GM23338 (cell line): ENCODE data around the gene CMTR1. TPM values are rescaled to one million over a fixed set of nuclear protein-coding genes. Genes with fewer than 3 reads are reported as not detected.

Source experiments
- ATAC-seq: fragments of 200-7000 bp; cut with Tn5 transposase; 3 replicates; pipeline ENCODE4 v1.9.1; 2020
- DNase-seq: peaks from one replicate; pipeline ENCODE4 v3.0.0-alpha.2; 2015; ENCODE audit warnings: low spot score
- H2AFZ ChIP-seq: fragments of 200-600 bp; sonication (generic); 2 replicates; pipeline ENCODE4 v1.8.0; 2016; ENCODE audit warnings: antibody characterized with exemption, mild to moderate bottlenecking, moderate library complexity
- H3F3A ChIP-seq: fragments of 200-600 bp; sonication (generic); replicated peaks from 2 replicates; pipeline ENCODE4 v1.8.0; 2017; ENCODE audit warnings: antibody characterized with exemption, mixed run types, low read depth
- H3K27ac ChIP-seq: fragments of 200-600 bp; sonication (generic); 2 replicates; pipeline ENCODE4 v1.6.1; 2016; ENCODE audit warnings: low read depth
- H3K27me3 ChIP-seq: fragments of 200-600 bp; sonication (generic); 2 replicates; pipeline ENCODE4 v1.8.0; 2016; ENCODE audit warnings: mild to moderate bottlenecking, mixed run types, moderate library complexity; ENCODE audit not compliant: insufficient read depth
- H3K36me3 ChIP-seq: fragments of 200-600 bp; sonication (generic); 2 replicates; pipeline ENCODE4 v1.8.0; 2016; ENCODE audit warnings: mild to moderate bottlenecking; ENCODE audit not compliant: insufficient read depth
- H3K4me1 ChIP-seq: fragments of 200-600 bp; sonication (generic); 2 replicates; pipeline ENCODE4 v1.8.0; 2016; ENCODE audit warnings: mild to moderate bottlenecking, moderate library complexity; ENCODE audit not compliant: insufficient read depth
- H3K4me2 ChIP-seq: fragments of 200-600 bp; sonication (generic); 2 replicates; pipeline ENCODE4 v1.7.1; 2017; ENCODE audit warnings: mixed run types
- H3K4me3 ChIP-seq: fragments of 200-600 bp; sonication (generic); 2 replicates; pipeline ENCODE4 v1.6.1; 2016; ENCODE audit warnings: mixed run types
- H3K79me2 ChIP-seq: fragments of 200-600 bp; sonication (generic); replicated peaks from 2 replicates; pipeline ENCODE4 v1.8.0; 2017; ENCODE audit warnings: mild to moderate bottlenecking; ENCODE audit not compliant: insufficient read depth
- H3K9me2 ChIP-seq: fragments of 200-600 bp; sonication (generic); 2 replicates; pipeline ENCODE4 v1.8.0; 2017; ENCODE audit not compliant: insufficient read depth
- H4K20me1 ChIP-seq: fragments of 200-600 bp; sonication (generic); replicated peaks from 2 replicates; pipeline ENCODE4 v1.8.0; 2017; ENCODE audit warnings: mild to moderate bottlenecking; ENCODE audit not compliant: insufficient read depth
- H3K27ac Mint-ChIP-seq: 2 replicates; pipeline ENCODE4 v1.8.0; 2020; ENCODE audit warnings: inconsistent platforms, mild to moderate bottlenecking, moderate library complexity, mixed read lengths
- H3K27me3 Mint-ChIP-seq: 3 replicates; pipeline ENCODE4 v1.8.0; 2022; ENCODE audit warnings: low read depth, mild to moderate bottlenecking, moderate library complexity, mixed read lengths, inconsistent platforms; ENCODE audit not compliant: insufficient read depth, poor library complexity
- H3K36me3 Mint-ChIP-seq: 3 replicates; pipeline ENCODE4 v1.8.0; 2021; ENCODE audit warnings: low read depth, mild to moderate bottlenecking, inconsistent platforms, moderate library complexity, mixed read lengths
- H3K4me1 Mint-ChIP-seq: 3 replicates; pipeline ENCODE4 v1.8.0; 2020; ENCODE audit warnings: mild to moderate bottlenecking, inconsistent platforms, mixed read lengths
- H3K4me3 Mint-ChIP-seq: 3 replicates; pipeline ENCODE4 v1.8.0; 2021; ENCODE audit warnings: moderate library complexity, mild to moderate bottlenecking, inconsistent platforms, mixed read lengths
- H3K9me3 Mint-ChIP-seq: 3 replicates; pipeline ENCODE4 v1.8.0; 2020; ENCODE audit warnings: moderate library complexity, mild to moderate bottlenecking, inconsistent platforms, mixed read lengths
- STAT1 ChIP-seq: IDR thresholded peaks from one replicate; pipeline ENCODE4 v1.6.1; 2016; ENCODE audit warnings: antibody characterized with exemption; ENCODE audit not compliant: unreplicated experiment
- polyA plus RNA-seq: library from polyadenylated mRNA; unstranded; fragments of >200 nt; fragmentation: Nextera tagmentation; extraction: Ambion mirVana; gene quantifications from 2 replicates; pipeline ENCODE4 v1.2.1, GENCODE V29; 2016
- total RNA-seq: library from RNA; depleted of rRNA; stranded (reverse); fragments of >200 nt; shearing (Covaris generic); gene quantifications from 2 replicates; pipeline ENCODE4 v1.2.3, GENCODE V29; 2014
- TF ChIP-seq, protein P1 (sequence below): IDR thresholded peaks from one replicate; pipeline ENCODE4 v1.6.1; 2018; ENCODE audit warnings: antibody characterized with exemption; ENCODE audit not compliant: unreplicated experiment
- TF ChIP-seq, protein P2 (sequence below), 2 experiments: fragments of 200-600 bp in 1 of 2; sonication (generic) in 1 of 2; conservative IDR thresholded peaks; 2 replicates each; pipeline versions ENCODE4 v1.5.1 to v1.6.1; 2016 to 2017; ENCODE audit warnings: antibody characterized with exemption in 2 of 2, low read depth in 2 of 2, mild to moderate bottlenecking in 2 of 2, moderate library complexity in 1 of 2
- TF ChIP-seq, protein P3 (sequence below): IDR thresholded peaks from 2 replicates; pipeline ENCODE4 v1.6.1; 2016; ENCODE audit warnings: antibody characterized with exemption

Gene CMTR1
- total and polyA plus RNA-seq, 2 experiments from 2014 or later: 7.3 to 36.4 TPM

GRCh38 chr6:37454420-37455140 is 21.6 kb downstream of the CMTR1 start (continued):
- TF ChIP-seq, protein P1, sequence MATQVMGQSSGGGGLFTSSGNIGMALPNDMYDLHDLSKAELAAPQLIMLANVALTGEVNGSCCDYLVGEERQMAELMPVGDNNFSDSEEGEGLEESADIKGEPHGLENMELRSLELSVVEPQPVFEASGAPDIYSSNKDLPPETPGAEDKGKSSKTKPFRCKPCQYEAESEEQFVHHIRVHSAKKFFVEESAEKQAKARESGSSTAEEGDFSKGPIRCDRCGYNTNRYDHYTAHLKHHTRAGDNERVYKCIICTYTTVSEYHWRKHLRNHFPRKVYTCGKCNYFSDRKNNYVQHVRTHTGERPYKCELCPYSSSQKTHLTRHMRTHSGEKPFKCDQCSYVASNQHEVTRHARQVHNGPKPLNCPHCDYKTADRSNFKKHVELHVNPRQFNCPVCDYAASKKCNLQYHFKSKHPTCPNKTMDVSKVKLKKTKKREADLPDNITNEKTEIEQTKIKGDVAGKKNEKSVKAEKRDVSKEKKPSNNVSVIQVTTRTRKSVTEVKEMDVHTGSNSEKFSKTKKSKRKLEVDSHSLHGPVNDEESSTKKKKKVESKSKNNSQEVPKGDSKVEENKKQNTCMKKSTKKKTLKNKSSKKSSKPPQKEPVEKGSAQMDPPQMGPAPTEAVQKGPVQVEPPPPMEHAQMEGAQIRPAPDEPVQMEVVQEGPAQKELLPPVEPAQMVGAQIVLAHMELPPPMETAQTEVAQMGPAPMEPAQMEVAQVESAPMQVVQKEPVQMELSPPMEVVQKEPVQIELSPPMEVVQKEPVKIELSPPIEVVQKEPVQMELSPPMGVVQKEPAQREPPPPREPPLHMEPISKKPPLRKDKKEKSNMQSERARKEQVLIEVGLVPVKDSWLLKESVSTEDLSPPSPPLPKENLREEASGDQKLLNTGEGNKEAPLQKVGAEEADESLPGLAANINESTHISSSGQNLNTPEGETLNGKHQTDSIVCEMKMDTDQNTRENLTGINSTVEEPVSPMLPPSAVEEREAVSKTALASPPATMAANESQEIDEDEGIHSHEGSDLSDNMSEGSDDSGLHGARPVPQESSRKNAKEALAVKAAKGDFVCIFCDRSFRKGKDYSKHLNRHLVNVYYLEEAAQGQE: no peak
- TF ChIP-seq, protein P2, sequence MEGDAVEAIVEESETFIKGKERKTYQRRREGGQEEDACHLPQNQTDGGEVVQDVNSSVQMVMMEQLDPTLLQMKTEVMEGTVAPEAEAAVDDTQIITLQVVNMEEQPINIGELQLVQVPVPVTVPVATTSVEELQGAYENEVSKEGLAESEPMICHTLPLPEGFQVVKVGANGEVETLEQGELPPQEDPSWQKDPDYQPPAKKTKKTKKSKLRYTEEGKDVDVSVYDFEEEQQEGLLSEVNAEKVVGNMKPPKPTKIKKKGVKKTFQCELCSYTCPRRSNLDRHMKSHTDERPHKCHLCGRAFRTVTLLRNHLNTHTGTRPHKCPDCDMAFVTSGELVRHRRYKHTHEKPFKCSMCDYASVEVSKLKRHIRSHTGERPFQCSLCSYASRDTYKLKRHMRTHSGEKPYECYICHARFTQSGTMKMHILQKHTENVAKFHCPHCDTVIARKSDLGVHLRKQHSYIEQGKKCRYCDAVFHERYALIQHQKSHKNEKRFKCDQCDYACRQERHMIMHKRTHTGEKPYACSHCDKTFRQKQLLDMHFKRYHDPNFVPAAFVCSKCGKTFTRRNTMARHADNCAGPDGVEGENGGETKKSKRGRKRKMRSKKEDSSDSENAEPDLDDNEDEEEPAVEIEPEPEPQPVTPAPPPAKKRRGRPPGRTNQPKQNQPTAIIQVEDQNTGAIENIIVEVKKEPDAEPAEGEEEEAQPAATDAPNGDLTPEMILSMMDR (conservative IDR thresholded peaks at IDR 0.05; ENCODE audit: low read depth in 2 of 2): no peak
- TF ChIP-seq, protein P3, sequence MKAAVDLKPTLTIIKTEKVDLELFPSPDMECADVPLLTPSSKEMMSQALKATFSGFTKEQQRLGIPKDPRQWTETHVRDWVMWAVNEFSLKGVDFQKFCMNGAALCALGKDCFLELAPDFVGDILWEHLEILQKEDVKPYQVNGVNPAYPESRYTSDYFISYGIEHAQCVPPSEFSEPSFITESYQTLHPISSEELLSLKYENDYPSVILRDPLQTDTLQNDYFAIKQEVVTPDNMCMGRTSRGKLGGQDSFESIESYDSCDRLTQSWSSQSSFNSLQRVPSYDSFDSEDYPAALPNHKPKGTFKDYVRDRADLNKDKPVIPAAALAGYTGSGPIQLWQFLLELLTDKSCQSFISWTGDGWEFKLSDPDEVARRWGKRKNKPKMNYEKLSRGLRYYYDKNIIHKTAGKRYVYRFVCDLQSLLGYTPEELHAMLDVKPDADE: no peak
- no peak for TF ChIP-seq STAT1

- no peaks in the 10 kb centered on the region for H3K9me3 Mint-ChIP-seq
- H3K27me3 ChIP-seq: no peaks in the 10 kb centered on the region
- peaks cover 24% of the 10 kb centered on the region for H3K36me3 Mint-ChIP-seq
- H3K4me2 ChIP-seq: no peak overlapping the region
- no peaks in the 10 kb centered on the region for H3K4me1 ChIP-seq
- H3F3A ChIP-seq: no peaks in the 10 kb centered on the region
- H3K4me1 Mint-ChIP-seq: 0 out of 3 replicates have a peak, but pooled peaks cover 5% of the 10 kb centered on the region
- no peak overlapping the region for H3K4me3 ChIP-seq
- TF ChIP-seq, protein P1: no peak
- TF ChIP-seq, protein P3: no peak
- no peak for DNase-seq
- no peak overlapping the region for H3K4me3 Mint-ChIP-seq
- peaks cover 2% of the 10 kb centered on the region for H3K27me3 Mint-ChIP-seq
- H3K27ac ChIP-seq: no peak overlapping the region
- no peak overlapping the region for H2AFZ ChIP-seq
- ATAC-seq: no peak
- no peak overlapping the region for H3K27ac Mint-ChIP-seq
- peaks cover 9% of the 10 kb centered on the region; the same call in 1 of the 2 replicates for H4K20me1 ChIP-seq
- no peaks in the 10 kb centered on the region for H3K9me2 ChIP-seq
- H3K79me2 ChIP-seq: no peaks in the 10 kb centered on the region
- peaks cover 8% of the 10 kb centered on the region for H3K36me3 ChIP-seq
Observed at GRCh38 chr6:37456126-37456525, 23.1 kb downstream of the CMTR1 start.
